HepG2 (cell line): Measurements from ENCODE around the gene SNN. TPM values are rescaled to one million over a fixed set of nuclear protein-coding genes. Genes with fewer than 3 reads are reported as not detected.

Experiments
- ARNT2 ChIP-seq: sonication (generic); formaldehyde crosslinking; IDR thresholded peaks from 2 replicates; pipeline ENCODE4 v1.8.0; 2022; ENCODE audit warnings: mild to moderate bottlenecking, low read depth, missing genetic modification reagents, moderate library complexity
- BCL6 ChIP-seq: IDR thresholded peaks from 2 replicates; pipeline ENCODE4 v1.6.1; 2016; ENCODE audit warnings: missing genetic modification reagents, missing compliant biosample characterization
- DMTF1 ChIP-seq: sonication (generic); formaldehyde crosslinking; IDR thresholded peaks from 2 replicates; pipeline ENCODE4 v1.4.0; 2020; ENCODE audit warnings: mild to moderate bottlenecking, missing genetic modification reagents
- GPN1 ChIP-seq: sonication (generic); formaldehyde crosslinking; IDR thresholded peaks from 2 replicates; pipeline ENCODE4 v1.5.1; 2020; ENCODE audit warnings: missing genetic modification reagents, borderline replicate concordance
- NFKB2 ChIP-seq: sonication (generic); formaldehyde crosslinking; IDR thresholded peaks from 2 replicates; pipeline ENCODE4 v1.4.0; 2020; ENCODE audit warnings: missing genetic modification reagents, borderline replicate concordance
- NPAS2 ChIP-seq: sonication (generic); formaldehyde crosslinking; IDR thresholded peaks from 2 replicates; pipeline ENCODE4 v1.8.0; 2022; ENCODE audit warnings: mild to moderate bottlenecking, missing genetic modification reagents, borderline replicate concordance
- PATZ1 ChIP-seq: sonication (generic); formaldehyde crosslinking; IDR thresholded peaks from 2 replicates; pipeline ENCODE4 v1.4.0; 2020; ENCODE audit warnings: missing genetic modification reagents
- RXRA ChIP-seq: sonication (generic); formaldehyde crosslinking; IDR thresholded peaks from 2 replicates; pipeline ENCODE4 v1.5.1; 2020; ENCODE audit warnings: missing genetic modification reagents
- SIX4 ChIP-seq: sonication (generic); formaldehyde crosslinking; IDR thresholded peaks from 2 replicates; pipeline ENCODE4 v1.4.0; 2020; ENCODE audit warnings: missing genetic modification reagents
- STAT5B ChIP-seq: sonication (generic); formaldehyde crosslinking; IDR thresholded peaks from 2 replicates; pipeline ENCODE4 v1.4.0; 2020; ENCODE audit warnings: missing genetic modification reagents
- THAP11 ChIP-seq: IDR thresholded peaks from 2 replicates; pipeline ENCODE4 v1.6.1; 2016; ENCODE audit warnings: missing biosample characterization, missing genetic modification reagents
- ZNF501 ChIP-seq: sonication (generic); formaldehyde crosslinking; IDR thresholded peaks from 2 replicates; pipeline ENCODE4 v1.5.1; 2020; ENCODE audit warnings: mild to moderate bottlenecking, moderate library complexity, missing genetic modification reagents
- ZNF609 ChIP-seq: sonication (generic); formaldehyde crosslinking; IDR thresholded peaks from 2 replicates; pipeline ENCODE4 v1.4.0; 2020; ENCODE audit warnings: mild to moderate bottlenecking, missing genetic modification reagents, borderline replicate concordance
- ZNF672 ChIP-seq: sonication (generic); formaldehyde crosslinking; IDR thresholded peaks from 2 replicates; pipeline ENCODE4 v1.8.1; 2022; ENCODE audit warnings: missing genetic modification reagents
- ZNF713 ChIP-seq: sonication (generic); formaldehyde crosslinking; IDR thresholded peaks from 2 replicates; pipeline ENCODE4 v1.4.0; 2020; ENCODE audit warnings: mild to moderate bottlenecking, missing genetic modification reagents
- ZNF776 ChIP-seq: sonication (generic); formaldehyde crosslinking; IDR thresholded peaks from 2 replicates; pipeline ENCODE4 v1.4.0; 2020; ENCODE audit warnings: mild to moderate bottlenecking, missing genetic modification reagents
- ZSCAN5A ChIP-seq: sonication (generic); formaldehyde crosslinking; IDR thresholded peaks from 2 replicates; pipeline ENCODE4 v1.8.0; 2022; ENCODE audit warnings: mild to moderate bottlenecking, missing genetic modification reagents, borderline replicate concordance
- polyA plus RNA-seq, 8 experiments: library from polyadenylated mRNA; depleted of rRNA in 3 of 8; stranded (reverse) in 7 of 8; unstranded in 1 of 8; fragments of >200 nt; fragmentation: Illumina TruSeq in 4 of 8; extraction: Trizol in 4 of 8; gene quantifications; 2 replicates each; pipeline versions ENCODE4 v1.2.1 to v1.2.3, GENCODE V29; 2011 to 2016; ENCODE audit warnings: low read depth in 4 of 8, missing spikeins in 1 of 8, mixed read lengths in 1 of 8; ENCODE audit not compliant: insufficient read depth in 1 of 8
- total RNA-seq, 5 experiments: library from RNA; depleted of rRNA; stranded (reverse); fragments of >200 nt; fragmentation: Illumina TruSeq; extraction: Trizol; gene quantifications; 2 replicates each; pipeline ENCODE4 v1.2.3, GENCODE V29; 2016; ENCODE audit warnings: low read depth in 1 of 5

Gene SNN
- total and polyA plus RNA-seq, 2 of the 13 experiments (the other 11 are each of a cell fraction or from before 2014, with no cell fraction given), result 5.2 to 8.4 TPM

GRCh38 chr16:11632455-11632939 is 35.8 kb upstream of the SNN start (continued):
- TF ChIP-seq PATZ1 (CRISPR knock-in tag) (peak; percentile 85), ZNF776 (CRISPR knock-in tag) (no peak), ZNF609 (CRISPR knock-in tag) (no peak), DMTF1 (CRISPR knock-in tag) (no peak), ZNF672 (CRISPR knock-in tag) (no peak), ARNT2 (CRISPR knock-in tag) (no peak), SIX4 (no peak), GPN1 (no peak), NFKB2 (CRISPR knock-in tag) (peak; percentile 29; the same call in 1 of the 2 replicates), THAP11 (CRISPR knock-in tag) (peak; percentile 20; the same call in 1 of the 2 replicates), STAT5B (CRISPR knock-in tag) (no peak), ZNF713 (CRISPR knock-in tag) (no peak), ZNF501 (CRISPR knock-in tag) (no peak), RXRA (CRISPR knock-in tag) (peak; percentile 45), BCL6 (peak; percentile 55), NPAS2 (no peak), ZSCAN5A (no peak)
